Cardiac fibroblast (primary cell): ENCODE data around the gene ZFYVE26.
"Not testable (repeated sequence)": the region's sequence is repeated elsewhere in the genome, so short reads cannot be mapped to it uniquely, and the experiment has no call there.

Source experiments
- DNase-seq, 2 donors: peaks; one replicate each; pipeline versions ENCODE4 v3.0.0 to v3.0.0-alpha.2; 2010; ENCODE audit warnings: low read depth in 2 of 2
- H3K4me3 ChIP-seq, 2 donors: replicated peaks in 1 of 2; 1 replicate in 1 of 2; 2 replicates in 1 of 2; pipeline ENCODE4 v1.5.1; 2011; ENCODE audit warnings: low read depth in 2 of 2, low read length in 2 of 2, mild to moderate bottlenecking in 2 of 2, moderate library complexity in 1 of 2
- CTCF ChIP-seq: IDR thresholded peaks from one replicate; pipeline ENCODE4 v1.5.1; 2011; ENCODE audit warnings: low read depth, mild to moderate bottlenecking, low read length, inconsistent platforms

The ZFYVE26 gene

GRCh38 chr14:67833403-67833802, 17.0 kb upstream of the ZFYVE26 start:
- no peak for TF ChIP-seq CTCF
- no peak overlapping the region for H3K4me3 ChIP-seq
- DNase-seq = no peak

GRCh38 chr14:67831113-67831512, 14.7 kb upstream of the ZFYVE26 start:
- no peak for DNase-seq
- TF ChIP-seq CTCF = no peak

GRCh38 chr14:67821121-67821520, 4.7 kb upstream of the ZFYVE26 start:
- DNase-seq = no peak
- TF ChIP-seq CTCF = no peak
- no peak overlapping the region for H3K4me3 ChIP-seq

More at GRCh38 chr14:67831113-67831512, 14.7 kb upstream of the ZFYVE26 start:
- no peak overlapping the region for H3K4me3 ChIP-seq

GRCh38 chr14:67820428-67820971, 4.1 kb upstream of the ZFYVE26 start:
- H3K4me3 ChIP-seq = peak overlapping the region; percentile 93 to 94
- DNase-seq = peak; percentile 20 to 44
- no peak for TF ChIP-seq CTCF

- TF ChIP-seq CTCF = no peak
- H3K4me3 ChIP-seq = peak within 1 kb of the TSS; percentile 93 to 94
- peak; percentile 86 to 88 for DNase-seq
Observed at GRCh38 chr14:67819563-67820421, 3.4 kb upstream of the ZFYVE26 start, which contains the start of gene RAD51B. RAD51B (plus strand) TSS chr14:67819779.

GRCh38 chr14:67818476-67818875, 2.1 kb upstream of the ZFYVE26 start:
- not testable (repeated sequence) for H3K4me3 ChIP-seq, DNase-seq

GRCh38 chr14:67817750-67818438, 1.5 kb upstream of the ZFYVE26 start:
- DNase-seq = no peak
- no peak overlapping the region for H3K4me3 ChIP-seq
- TF ChIP-seq CTCF = no peak
